Neural crest cell (in vitro differentiated cells): ENCODE data around the gene MYOF. TPM values are rescaled to one million over a fixed set of nuclear protein-coding genes. Genes with fewer than 3 reads are reported as not detected.

Experiments
- DNase-seq: peaks from one replicate; pipeline ENCODE4 v3.0.0; 2021; ENCODE audit warnings: low read depth, mixed read lengths, low spot score
- H3K27ac Mint-ChIP-seq: one replicate; pipeline ENCODE4 v1.8.0; 2021; ENCODE audit warnings: mild to moderate bottlenecking, mixed read lengths; ENCODE audit not compliant: unreplicated experiment
- H3K27me3 Mint-ChIP-seq: 2 replicates; pipeline ENCODE4 v1.8.0; 2021; ENCODE audit warnings: low read depth, mild to moderate bottlenecking, mixed read lengths
- H3K36me3 Mint-ChIP-seq: 2 replicates; pipeline ENCODE4 v1.8.0; 2021; ENCODE audit warnings: low read depth, mild to moderate bottlenecking, mixed read lengths
- H3K4me1 Mint-ChIP-seq: 2 replicates; pipeline ENCODE4 v1.8.0; 2021; ENCODE audit warnings: mixed read lengths
- H3K4me3 Mint-ChIP-seq: one replicate; pipeline ENCODE4 v1.8.0; 2021; ENCODE audit warnings: mild to moderate bottlenecking, mixed read lengths
- H3K9me3 Mint-ChIP-seq: 2 replicates; pipeline ENCODE4 v1.8.0; 2021; ENCODE audit warnings: mixed read lengths
- CTCF ChIP-seq: fragments of 200-600 bp; sonication (generic); conservative IDR thresholded peaks from 2 replicates; pipeline ENCODE4 v1.5.0; 2021; ENCODE audit warnings: antibody characterized with exemption, mild to moderate bottlenecking
- long read RNA-seq: library from polyadenylated mRNA; unstranded; transcript quantifications from one replicate; pipeline ENCODE4 v2.0.0, GENCODE V29; 2020
- total RNA-seq: library from RNA; stranded (reverse); gene quantifications from 2 replicates; pipeline ENCODE4 v1.2.1, GENCODE V29; 2021

MYOF gene
- 3.9 and 4.0 TPM in 2 replicates for total RNA-seq
- long read RNA-seq, partial matches to known transcripts, result 2 of 8 reads
- long read RNA-seq, other reads (novel, unspliced or antisense), result 3 of 8 reads

GRCh38 chr10:93482145-93482834 is at the start of gene MYOF:
TSS of gene MYOF (minus strand) at chr10:93482334. CDS start at chr10:93482194, 140 bp downstream.
- no peak for DNase-seq
- Mint-ChIP-seq H3K4me3 (peak within 1 kb of the TSS; percentile 87), H3K9me3 (no peaks in the 10 kb centered on the region), H3K4me1 (peaks cover 15% of the 10 kb centered on the region), H3K27me3 (peaks cover 17% of the 10 kb centered on the region), H3K27ac (peak within 1 kb of the TSS; percentile 30), H3K36me3 (no peaks in the 10 kb centered on the region)
- TF ChIP-seq CTCF, result peak; percentile 85

- DNase-seq, result no peak
- Mint-ChIP-seq H3K9me3 (peaks cover 9% of the 10 kb centered on the region), H3K27ac (no peak overlapping the region), H3K36me3 (peaks cover 55% of the 10 kb centered on the region), H3K27me3 (no peaks in the 10 kb centered on the region), H3K4me3 (no peak overlapping the region), H3K4me1 (no peaks in the 10 kb centered on the region)
- TF ChIP-seq CTCF, result no peak
Observed at GRCh38 chr10:93518531-93518930, 36.4 kb upstream of the MYOF start.

- H3K9me3 Mint-ChIP-seq, result peaks cover 5% of the 10 kb centered on the region
- H3K4me1 Mint-ChIP-seq, result no peaks in the 10 kb centered on the region
- no peak overlapping the region for H3K27ac Mint-ChIP-seq
- TF ChIP-seq CTCF, result no peak
- no peaks in the 10 kb centered on the region for H3K27me3 Mint-ChIP-seq
- no peak for DNase-seq
- H3K4me3 Mint-ChIP-seq, result no peak overlapping the region
- H3K36me3 Mint-ChIP-seq, result peaks cover 32% of the 10 kb centered on the region
Observed at GRCh38 chr10:93516006-93516380, 33.9 kb upstream of the MYOF start.

GRCh38 chr10:93515071-93516005 is 33.2 kb upstream of the MYOF start:
- no peak overlapping the region for H3K27ac Mint-ChIP-seq
- peaks cover 29% of the 10 kb centered on the region for H3K36me3 Mint-ChIP-seq

More at GRCh38 chr10:93515071-93516005, 33.2 kb upstream of the MYOF start:
- no peak overlapping the region for H3K4me3 Mint-ChIP-seq
- TF ChIP-seq CTCF, result no peak
- H3K27me3 Mint-ChIP-seq, result no peaks in the 10 kb centered on the region
- H3K9me3 Mint-ChIP-seq, result peaks cover 5% of the 10 kb centered on the region
- DNase-seq, result no peak
- H3K4me1 Mint-ChIP-seq, result no peaks in the 10 kb centered on the region
